Breast epithelium (tissue), 3 donors: ENCODE measurements around the gene CDH23.

Experiments
- POLR2A ChIP-seq: fragments of 450-650 bp; IDR thresholded peaks from one replicate; pipeline ENCODE4 v1.6.1; 2016; ENCODE audit warnings: antibody characterized with exemption, mild to moderate bottlenecking, moderate library complexity
- POLR2AphosphoS5 ChIP-seq, 3 donors: sonication (generic); formaldehyde crosslinking; IDR thresholded peaks; one replicate each; pipeline ENCODE4 v1.6.1; 2017; ENCODE audit warnings: antibody characterized with exemption in 3 of 3
- TF ChIP-seq, protein P1 (sequence below), 3 donors: fragments of 450-650 bp; IDR thresholded peaks; one replicate each; pipeline ENCODE4 v1.5.1; 2016 to 2017; ENCODE audit warnings: antibody characterized with exemption in 3 of 3, mild to moderate bottlenecking in 3 of 3, moderate library complexity in 3 of 3

DNA sequence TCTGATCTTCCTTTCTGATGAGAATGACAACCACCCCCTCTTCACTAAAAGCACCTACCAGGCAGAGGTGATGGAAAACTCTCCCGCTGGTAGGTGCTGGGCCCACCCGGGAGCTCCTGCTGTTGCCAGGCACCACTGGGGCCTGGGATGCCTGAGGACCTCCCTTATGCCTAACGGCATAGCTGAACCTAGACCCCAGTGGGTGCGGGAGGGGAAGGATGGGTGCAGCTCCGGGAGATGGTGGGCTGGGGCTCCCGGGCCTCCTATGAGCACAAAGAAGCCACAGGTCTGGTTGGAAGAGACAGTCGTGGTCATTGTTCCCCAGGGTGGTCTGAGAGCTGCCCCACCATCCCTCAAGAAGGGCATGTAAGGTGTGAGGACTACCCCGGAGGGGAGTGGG is 392.2 kb downstream of the CDH23 start:
- TF ChIP-seq, protein P1, sequence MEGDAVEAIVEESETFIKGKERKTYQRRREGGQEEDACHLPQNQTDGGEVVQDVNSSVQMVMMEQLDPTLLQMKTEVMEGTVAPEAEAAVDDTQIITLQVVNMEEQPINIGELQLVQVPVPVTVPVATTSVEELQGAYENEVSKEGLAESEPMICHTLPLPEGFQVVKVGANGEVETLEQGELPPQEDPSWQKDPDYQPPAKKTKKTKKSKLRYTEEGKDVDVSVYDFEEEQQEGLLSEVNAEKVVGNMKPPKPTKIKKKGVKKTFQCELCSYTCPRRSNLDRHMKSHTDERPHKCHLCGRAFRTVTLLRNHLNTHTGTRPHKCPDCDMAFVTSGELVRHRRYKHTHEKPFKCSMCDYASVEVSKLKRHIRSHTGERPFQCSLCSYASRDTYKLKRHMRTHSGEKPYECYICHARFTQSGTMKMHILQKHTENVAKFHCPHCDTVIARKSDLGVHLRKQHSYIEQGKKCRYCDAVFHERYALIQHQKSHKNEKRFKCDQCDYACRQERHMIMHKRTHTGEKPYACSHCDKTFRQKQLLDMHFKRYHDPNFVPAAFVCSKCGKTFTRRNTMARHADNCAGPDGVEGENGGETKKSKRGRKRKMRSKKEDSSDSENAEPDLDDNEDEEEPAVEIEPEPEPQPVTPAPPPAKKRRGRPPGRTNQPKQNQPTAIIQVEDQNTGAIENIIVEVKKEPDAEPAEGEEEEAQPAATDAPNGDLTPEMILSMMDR (IDR thresholded peaks at IDR 0.05): no peak
- no peak for TF ChIP-seq POLR2A
- no peak for TF ChIP-seq POLR2AphosphoS5 (IDR thresholded peaks at IDR 0.05)
